Skeletal muscle cell (primary cell): Measurements from ENCODE around the gene SMC5.

Source experiments
- DNase-seq: peaks from one replicate; pipeline ENCODE4 v3.0.0-alpha.2; 2010; ENCODE audit warnings: low read depth
- H3K4me3 ChIP-seq: 2 replicates; pipeline ENCODE4 v1.5.1; 2011; ENCODE audit warnings: low read depth, mild to moderate bottlenecking, control low read depth, low read length, moderate library complexity

Gene SMC5

DNA sequence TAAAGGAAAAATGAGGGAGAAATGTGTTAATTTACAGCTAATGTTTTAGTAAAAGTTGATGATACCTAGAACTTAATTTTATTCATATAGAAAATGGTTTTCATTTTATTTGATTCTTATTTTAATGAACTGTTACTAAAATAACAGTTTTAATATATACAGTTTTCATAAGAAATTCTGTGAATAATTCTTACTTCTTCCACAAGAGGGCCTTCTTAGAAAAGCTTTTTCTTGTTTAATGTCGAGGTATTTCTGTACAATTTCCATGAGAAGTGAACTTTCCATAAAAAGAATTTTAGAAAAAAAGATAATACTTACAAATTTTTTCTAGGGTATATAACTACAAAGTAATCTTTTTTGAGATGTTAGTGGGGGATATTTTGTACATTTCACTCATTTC is 81.8 kb downstream of the SMC5 start:
- no peak overlapping the region for H3K4me3 ChIP-seq
- DNase-seq: no peak

- H3K4me3 ChIP-seq: no peak overlapping the region
- DNase-seq: no peak
Observed at GRCh38 chr9:70347046-70347445, 88.3 kb downstream of the SMC5 start.

- DNase-seq: peak; percentile 28
- no peak overlapping the region for H3K4me3 ChIP-seq
Observed at GRCh38 chr9:70352356-70352755, 93.6 kb downstream of the SMC5 start.

- no peak for DNase-seq
- H3K4me3 ChIP-seq: no peak overlapping the region
Observed at GRCh38 chr9:70352802-70353201, 94.0 kb downstream of the SMC5 start.

- DNase-seq: no peak
- no peak overlapping the region for H3K4me3 ChIP-seq
Observed at GRCh38 chr9:70355801-70356200, 97.0 kb downstream of the SMC5 start.

DNA sequence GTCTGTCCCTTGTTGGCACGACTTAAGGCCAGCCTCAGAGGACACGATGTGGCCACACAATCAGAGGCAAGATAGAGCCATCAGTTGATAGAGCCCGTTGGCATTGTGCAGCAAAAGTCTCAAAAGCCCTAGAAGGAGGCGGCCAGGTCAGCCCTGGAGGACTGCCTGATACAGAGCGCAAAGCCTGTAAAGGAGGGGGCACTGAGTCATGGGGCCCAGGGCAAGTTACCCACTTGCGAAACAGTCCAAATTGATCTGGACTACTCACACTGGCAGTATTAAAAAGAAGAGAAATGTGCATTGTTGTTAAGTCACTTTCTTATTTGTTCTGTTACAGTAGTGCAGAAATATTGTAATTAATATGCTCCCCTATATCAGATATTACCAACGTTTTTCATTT is 104.2 kb downstream of the SMC5 start:
- peak; percentile 31 for DNase-seq
- H3K4me3 ChIP-seq: no peak overlapping the region

DNA sequence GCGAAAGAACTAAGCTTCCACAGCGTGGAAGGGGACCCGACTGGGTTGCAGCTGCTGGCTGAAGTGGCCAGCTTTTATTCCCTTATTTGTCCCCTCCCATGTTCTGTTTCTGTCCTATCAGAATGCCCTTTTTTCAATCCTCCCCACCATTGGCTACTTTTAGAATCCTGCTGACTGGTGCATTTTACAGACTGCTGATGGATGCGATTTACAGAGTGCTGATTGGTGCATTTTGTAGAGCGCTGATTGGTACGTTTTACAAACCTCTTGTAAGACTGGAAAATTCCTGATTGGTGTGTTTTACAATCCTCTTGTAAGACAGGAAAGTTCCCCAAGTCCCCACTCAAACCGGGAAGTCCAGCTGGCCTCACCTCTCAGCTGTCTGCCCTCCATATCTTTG is 105.0 kb downstream of the SMC5 start:
- H3K4me3 ChIP-seq: no peak overlapping the region
- no peak for DNase-seq

DNA sequence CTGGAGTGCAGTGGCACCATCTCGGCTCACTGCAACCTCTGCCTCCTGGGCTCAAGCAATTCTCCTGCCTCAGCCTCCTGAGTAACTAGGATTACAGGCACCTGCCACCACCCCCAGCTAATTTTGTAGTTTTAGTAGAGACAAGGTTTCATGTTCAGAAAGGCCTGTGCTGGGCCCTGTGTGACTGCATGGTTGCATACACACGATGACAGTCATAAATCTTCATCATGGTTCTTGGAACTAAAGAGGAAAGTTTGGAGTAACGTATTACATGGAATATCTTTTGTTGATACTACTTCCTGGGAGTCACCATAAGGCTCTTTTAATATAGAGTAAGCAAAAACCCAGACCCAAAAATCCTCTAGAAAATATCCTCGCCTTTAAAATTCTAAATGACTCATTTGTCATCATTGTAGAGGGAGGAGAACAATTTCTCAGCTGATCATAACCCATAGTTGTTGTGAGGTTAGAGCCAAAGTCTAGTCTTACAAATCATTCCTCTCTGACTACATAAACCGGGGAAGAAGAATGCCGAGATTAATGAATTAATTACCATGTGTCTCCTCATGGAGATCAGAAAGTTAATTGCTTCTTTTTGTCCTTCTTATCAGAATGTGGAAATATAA is 108.6 kb downstream of the SMC5 start:
- DNase-seq: no peak
- H3K4me3 ChIP-seq: no peak overlapping the region

DNA sequence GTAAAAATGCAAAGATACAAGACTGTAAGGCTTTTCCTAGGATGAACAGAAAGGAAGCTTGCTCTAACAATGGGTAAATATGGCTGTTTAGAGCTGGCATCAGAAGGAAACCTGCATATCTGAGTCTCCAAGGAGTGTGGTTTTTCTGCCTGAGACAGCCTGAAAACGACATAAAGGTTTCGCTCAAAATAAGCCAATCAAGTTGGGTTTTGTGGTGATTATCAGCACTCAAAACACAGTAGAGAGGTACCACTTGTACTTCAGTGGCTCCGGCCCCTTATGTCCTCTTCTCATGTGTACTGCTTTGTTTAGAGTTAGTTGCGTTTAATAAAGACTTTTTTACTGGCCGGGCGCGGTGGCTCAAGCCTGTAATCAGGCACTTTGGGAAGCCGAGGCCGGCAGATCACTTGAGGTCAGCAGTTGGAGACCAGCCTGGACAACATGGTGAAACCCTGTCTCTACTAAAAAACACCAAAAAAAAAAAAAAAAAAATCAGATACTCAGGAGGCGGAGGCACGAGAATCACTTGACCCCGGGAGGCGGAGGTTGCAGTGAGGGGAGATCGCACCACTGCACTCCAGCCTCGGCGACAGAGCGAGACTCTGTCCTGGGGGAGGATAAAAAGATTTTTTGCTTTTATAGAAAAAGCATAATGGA is 116.3 kb downstream of the SMC5 start:
- no peak overlapping the region for H3K4me3 ChIP-seq
- no peak for DNase-seq

DNA sequence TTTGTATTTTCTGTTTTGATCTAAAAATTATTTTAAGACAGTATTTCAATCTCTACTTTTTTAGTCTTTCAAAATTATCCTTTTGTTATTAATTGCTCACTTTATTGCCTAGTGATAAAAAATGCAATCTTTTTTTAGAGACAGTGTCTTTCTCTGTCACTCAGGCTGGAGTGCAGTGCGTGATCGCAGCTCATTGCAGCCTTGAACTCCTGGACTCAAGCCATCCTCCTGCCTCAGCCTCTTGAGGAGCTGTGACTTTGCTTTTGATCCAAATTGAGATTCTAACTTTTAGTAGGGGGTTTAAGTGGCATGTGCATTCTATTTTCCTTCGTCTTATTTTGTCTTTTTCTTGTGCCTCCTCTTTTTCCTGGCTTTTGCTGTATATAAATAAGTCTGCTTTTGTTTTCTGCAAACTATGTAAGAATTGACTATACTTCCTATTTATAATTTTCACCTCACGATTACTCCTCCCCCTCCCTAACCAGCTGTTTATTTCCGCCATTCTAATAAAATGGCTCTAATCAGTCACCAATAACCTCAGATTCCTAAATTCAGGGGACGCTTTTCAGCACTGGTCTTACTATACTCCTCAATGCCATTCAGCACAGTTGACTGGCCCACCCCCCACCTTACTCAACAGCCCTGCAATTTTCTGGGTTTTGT is 123.4 kb downstream of the SMC5 start:
- no peak for DNase-seq
- no peak overlapping the region for H3K4me3 ChIP-seq

DNA sequence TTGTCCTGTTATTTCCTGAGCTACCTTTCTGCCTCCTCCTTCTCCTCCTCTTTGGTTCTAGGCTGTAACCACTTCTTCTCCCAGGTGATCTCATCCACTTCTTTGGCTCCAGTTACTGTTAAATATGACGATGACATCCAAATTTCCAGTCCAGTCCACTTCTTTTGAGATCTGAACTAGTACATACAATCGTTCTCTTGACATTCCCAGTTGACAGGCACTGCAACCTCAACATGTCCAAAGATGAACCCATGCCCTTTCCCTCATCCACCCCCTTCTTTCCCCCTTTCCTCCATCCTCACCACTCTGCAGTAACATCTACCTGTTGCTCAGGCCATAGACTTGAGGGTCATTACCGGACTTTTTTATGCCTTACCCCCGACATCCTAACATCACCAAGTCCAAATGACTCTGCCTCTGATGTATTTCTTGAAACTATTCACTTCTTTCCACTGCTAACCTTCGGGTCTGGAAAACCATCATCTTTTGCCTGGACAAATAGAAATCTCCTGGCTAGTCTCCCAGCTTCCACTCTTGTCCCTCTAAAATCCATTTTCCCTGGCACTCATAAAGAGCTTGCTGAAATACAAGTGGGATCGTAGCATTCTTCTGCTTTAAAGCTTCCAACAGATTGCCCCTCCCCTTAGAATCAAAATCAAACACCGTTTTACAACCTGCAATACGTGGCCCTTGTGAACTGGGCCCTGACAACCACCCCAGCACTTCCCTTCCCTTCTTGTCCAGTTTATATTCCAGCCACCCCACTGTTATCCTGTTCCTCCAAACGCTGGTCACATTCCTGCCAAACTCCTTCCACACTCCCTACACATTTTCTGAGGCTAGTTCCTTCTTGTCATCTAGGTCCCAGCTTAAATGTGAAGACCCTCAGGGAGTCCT is 124.2 kb downstream of the SMC5 start:
- DNase-seq: no peak
- H3K4me3 ChIP-seq: no peak overlapping the region

DNA sequence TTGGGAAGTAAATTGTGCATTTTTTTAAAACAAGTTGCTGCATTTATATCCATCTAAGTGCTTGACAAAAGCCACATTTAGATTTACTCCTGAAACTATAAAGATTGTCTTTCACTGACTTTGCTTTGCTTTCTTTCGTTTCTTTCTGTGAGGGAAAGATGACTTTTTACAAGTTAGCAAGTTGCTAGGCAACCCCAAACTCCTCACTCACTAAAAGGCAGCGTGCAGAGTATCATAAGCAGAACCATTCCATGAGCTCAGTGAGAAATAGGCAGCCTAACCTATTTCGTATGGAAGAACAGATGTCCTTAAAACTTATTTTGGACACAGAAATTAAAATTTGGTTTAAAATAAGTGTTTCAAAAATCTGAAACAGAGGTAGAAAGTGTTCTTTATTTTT is 126.6 kb downstream of the SMC5 start:
- H3K4me3 ChIP-seq: no peak overlapping the region
- DNase-seq: no peak

GRCh38 chr9:70387663-70388062 is 128.9 kb downstream of the SMC5 start:
- DNase-seq: no peak
- no peak overlapping the region for H3K4me3 ChIP-seq

DNA sequence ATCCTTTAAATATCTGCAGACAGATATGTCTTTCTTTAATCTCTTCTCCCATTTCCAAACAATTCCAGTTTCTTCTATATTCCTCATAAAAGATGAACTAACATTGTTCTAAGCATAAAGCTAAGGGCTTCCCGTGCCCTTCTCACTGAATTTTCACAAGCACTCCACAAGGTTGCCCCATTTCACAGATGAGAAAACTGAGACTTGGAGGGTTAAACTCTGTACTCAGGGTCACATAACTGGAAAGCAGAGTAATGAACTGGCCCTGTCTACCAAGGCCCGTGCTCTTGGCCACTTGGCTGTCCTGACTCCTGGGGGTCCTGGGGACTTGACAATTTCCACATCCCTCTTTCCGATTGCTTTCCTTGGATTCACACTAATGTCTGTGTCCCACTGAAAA is 130.4 kb downstream of the SMC5 start:
- H3K4me3 ChIP-seq: no peak overlapping the region
- DNase-seq: no peak

GRCh38 chr9:70389621-70390266 is 131.0 kb downstream of the SMC5 start:
- no peak overlapping the region for H3K4me3 ChIP-seq
- no peak for DNase-seq

- no peak overlapping the region for H3K4me3 ChIP-seq
- DNase-seq: no peak
Observed at GRCh38 chr9:70390933-70391341, 132.2 kb downstream of the SMC5 start.

DNA sequence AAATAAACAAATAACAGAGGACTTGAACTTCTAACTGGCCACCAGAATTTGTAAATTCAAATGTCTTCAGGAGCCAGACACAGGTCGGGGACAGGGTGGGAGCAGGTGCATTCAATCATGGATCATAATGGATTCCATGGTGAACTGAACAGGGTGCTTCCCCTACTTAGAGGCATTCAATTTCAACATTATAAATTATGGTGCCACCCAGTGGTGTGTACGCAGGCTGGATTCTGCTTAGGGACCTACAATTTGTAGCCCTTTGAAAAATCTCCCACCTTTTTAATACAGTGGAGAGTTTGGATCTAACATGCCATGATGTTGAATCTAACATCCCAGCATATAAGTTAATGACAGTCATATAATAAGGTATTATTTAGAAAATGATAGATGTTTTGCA is 133.4 kb downstream of the SMC5 start:
- no peak overlapping the region for H3K4me3 ChIP-seq
- no peak for DNase-seq

GRCh38 chr9:70392850-70393249 is 134.1 kb downstream of the SMC5 start:
- no peak for DNase-seq
- H3K4me3 ChIP-seq: no peak overlapping the region

- H3K4me3 ChIP-seq: no peak overlapping the region
- DNase-seq: no peak
Observed at GRCh38 chr9:70395652-70396051, 136.9 kb downstream of the SMC5 start.

DNA sequence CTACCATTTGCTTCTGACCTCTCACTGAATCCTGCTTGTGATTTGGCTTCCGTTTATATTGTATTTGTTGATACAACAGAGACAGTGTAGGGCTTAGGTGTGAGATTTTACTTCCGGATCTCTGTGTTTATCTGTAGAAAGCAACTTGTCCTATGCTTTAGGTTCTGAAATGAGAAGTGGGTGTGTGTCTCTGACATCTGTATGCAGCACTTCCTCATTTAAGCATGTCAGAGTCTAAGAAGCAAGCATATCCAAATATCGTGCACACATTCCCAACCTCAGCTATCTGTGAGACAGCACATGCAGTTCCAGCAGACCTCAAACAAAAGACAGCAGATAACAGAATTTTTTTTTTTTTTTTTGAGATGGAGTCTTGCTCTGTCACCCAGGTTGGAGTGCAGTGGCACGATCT is 139.4 kb downstream of the SMC5 start:
- no peak overlapping the region for H3K4me3 ChIP-seq

More for the DNA sequence above, 139.4 kb downstream of the SMC5 start:
- DNase-seq: no peak
